Adrenal gland (tissue), 12 donors: ENCODE data around the gene HES6. TPM values are rescaled to one million over a fixed set of nuclear protein-coding genes. Genes with fewer than 3 reads are reported as not detected.

ENCODE experiments used
- DNase-seq, 7 donors: peaks; one replicate each; pipeline ENCODE4 v3.0.0-alpha.2; 2019 to 2020
- H3K27ac ChIP-seq, 5 donors: fragments of 200-600 bp; sonication (generic) in 4 of 5; 1 replicate in 3 of 5; 2 replicates in 2 of 5; pipeline versions ENCODE4 v1.5.1 to v1.8.0; 2016 to 2020; ENCODE audit warnings: mild to moderate bottlenecking in 1 of 5
- H3K27me3 ChIP-seq: fragments of 200-600 bp; 2 replicates; pipeline ENCODE4 v1.8.0; 2021
- H3K36me3 ChIP-seq, 2 donors: fragments of 200-600 bp; replicated peaks in 1 of 2; 1 replicate in 1 of 2; 2 replicates in 1 of 2; pipeline versions ENCODE4 v1.5.1 to v1.8.0; 2018 to 2022
- H3K4me1 ChIP-seq, 2 donors: fragments of 200-600 bp; replicated peaks in 1 of 2; 1 replicate in 1 of 2; 2 replicates in 1 of 2; pipeline versions ENCODE4 v1.5.1 to v1.8.0; 2018 to 2021
- H3K4me3 ChIP-seq, 4 donors: fragments of 200-600 bp; sonication (generic) in 3 of 4; one replicate each; pipeline ENCODE4 v1.5.1; 2016 to 2018
- H3K9me3 ChIP-seq, 3 donors: fragments of 200-600 bp; sonication (generic) in 1 of 3; replicated peaks in 1 of 3; 1 replicate in 2 of 3; 2 replicates in 1 of 3; pipeline versions ENCODE4 v1.5.1 to v1.8.0; 2016 to 2021
- POLR2A ChIP-seq, 2 donors: fragments of 450-650 bp; IDR thresholded peaks; one replicate each; pipeline ENCODE4 v1.6.1; 2017; ENCODE audit warnings: antibody characterized with exemption in 2 of 2, mild to moderate bottlenecking in 2 of 2, moderate library complexity in 1 of 2
- WGBS, 4 donors: extraction: QIAGEN DNeasy Blood & Tissue Kit in 2 of 4; methylation state at CpG; one replicate each; pipeline versions ENCODE4 v1.1.5 to v1.1.7; 2013 to 2017; 5-methylcytosine and 5-hydroxymethylcytosine counted together
- intact Hi-C, 2 donors: fragments of 100-400 bp; cut with DNase I; formaldehyde crosslinking; loops; one replicate each; pipeline versions ENCODE4 v1.14.1 to v1.15.0; 2022 to 2023
- polyA plus RNA-seq, 3 donors: library from polyadenylated mRNA; stranded (reverse); fragments of 200-250 nt in 2 of 3; fragments of 350-450 nt in 1 of 3; fragmentation: Illumina TruSeq in 1 of 3; extraction: RNeasy Lipid Tissue Mini Kit (QIAGEN cat#74804) in 1 of 3; gene quantifications; one replicate each; pipeline ENCODE4 v1.2.3, GENCODE V29; 2013 to 2014
- total RNA-seq, 9 donors: library from RNA; depleted of rRNA in 4 of 9; stranded (reverse); fragments of >200 nt in 4 of 9; fragments of 120-200 nt in 1 of 9; fragmentation: NEBNext Ultra II Directional in 1 of 9; extraction: Animal tissue kit (Norgen Biotek cat#: 25700) in 1 of 9; gene quantifications; one replicate each; pipeline versions ENCODE4 v1.1.0 to v1.2.4, GENCODE V29; 2013 to 2023
- TF ChIP-seq, protein P1 (sequence below), 6 experiments: fragments of 450-650 bp in 4 of 6; fragments of 200-600 bp in 2 of 6; sonication (generic) in 1 of 6; IDR thresholded peaks; 1 replicate in 5 of 6; 2 replicates in 1 of 6; pipeline versions ENCODE4 v1.5.1 to v1.8.0; 2016 to 2021; ENCODE audit warnings: antibody characterized with exemption in 6 of 6, mild to moderate bottlenecking in 2 of 6, moderate library complexity in 1 of 6
- donor health status: healthy with polysubstance abuse.
- donor health status: Bipolar disorder and iron deficiency.
- donor health status: DM: yes; HTN: yes; CAD: no.
- donor health status: DM: no; HTN: no; CAD: no.
- donor health status: DM: no; HTN: no; CAD: no.
- donor health status: DM: yes; HTN: yes; CAD: no.

HES6 gene
- total and polyA plus RNA-seq, 12 donors, result 4.3 to 21.6 (median 11.0) TPM

DNA sequence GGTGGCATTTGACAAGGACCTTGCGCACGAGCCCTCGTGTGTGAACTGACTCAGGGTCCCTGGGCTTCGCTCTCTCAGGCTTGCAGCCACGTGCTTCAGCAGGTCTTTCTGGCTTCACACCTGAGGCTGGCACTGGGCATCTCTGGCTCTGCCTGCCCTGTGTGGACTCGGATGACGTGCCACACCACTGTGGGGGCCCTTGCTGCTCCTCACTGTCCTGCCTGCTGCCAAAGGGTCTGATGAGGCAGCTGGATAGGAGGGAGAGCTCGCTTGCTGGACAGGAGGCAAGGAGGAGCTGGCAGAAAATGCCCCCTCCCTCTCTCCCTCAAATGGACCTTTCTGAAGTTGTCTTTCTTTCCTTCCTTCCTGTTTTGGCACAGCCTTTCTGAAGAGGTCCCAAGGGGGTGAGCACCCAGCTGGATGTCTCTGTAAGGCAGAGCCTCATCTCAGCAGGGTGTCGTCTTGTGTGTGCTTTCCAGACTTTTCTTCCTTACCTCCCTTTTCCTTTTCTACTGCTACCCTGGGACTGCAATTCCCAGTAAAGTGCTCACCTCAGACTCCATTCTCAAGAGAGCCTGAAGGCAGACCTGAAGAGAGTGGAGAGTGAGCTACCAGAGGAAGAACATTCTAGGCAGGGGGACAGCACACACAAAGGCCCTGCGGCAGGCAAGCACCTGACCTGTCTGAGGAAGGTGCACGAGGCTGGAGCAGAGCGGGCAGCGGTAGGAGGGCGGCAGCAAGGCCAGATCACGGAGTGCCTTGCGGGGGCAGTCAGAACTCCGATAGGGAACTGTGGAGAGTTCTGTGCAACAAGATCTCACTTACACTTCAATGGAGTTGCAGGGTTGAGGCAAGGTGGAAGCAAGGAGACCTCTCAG lies 43.3 kb upstream of the HES6 start:
- intact Hi-C loops, result no loop called here
- H3K27ac ChIP-seq, result no peak overlapping the region
- H3K4me3 ChIP-seq, result no peak overlapping the region
- no peaks in the 10 kb centered on the region for H3K9me3 ChIP-seq
- TF ChIP-seq, protein P1, sequence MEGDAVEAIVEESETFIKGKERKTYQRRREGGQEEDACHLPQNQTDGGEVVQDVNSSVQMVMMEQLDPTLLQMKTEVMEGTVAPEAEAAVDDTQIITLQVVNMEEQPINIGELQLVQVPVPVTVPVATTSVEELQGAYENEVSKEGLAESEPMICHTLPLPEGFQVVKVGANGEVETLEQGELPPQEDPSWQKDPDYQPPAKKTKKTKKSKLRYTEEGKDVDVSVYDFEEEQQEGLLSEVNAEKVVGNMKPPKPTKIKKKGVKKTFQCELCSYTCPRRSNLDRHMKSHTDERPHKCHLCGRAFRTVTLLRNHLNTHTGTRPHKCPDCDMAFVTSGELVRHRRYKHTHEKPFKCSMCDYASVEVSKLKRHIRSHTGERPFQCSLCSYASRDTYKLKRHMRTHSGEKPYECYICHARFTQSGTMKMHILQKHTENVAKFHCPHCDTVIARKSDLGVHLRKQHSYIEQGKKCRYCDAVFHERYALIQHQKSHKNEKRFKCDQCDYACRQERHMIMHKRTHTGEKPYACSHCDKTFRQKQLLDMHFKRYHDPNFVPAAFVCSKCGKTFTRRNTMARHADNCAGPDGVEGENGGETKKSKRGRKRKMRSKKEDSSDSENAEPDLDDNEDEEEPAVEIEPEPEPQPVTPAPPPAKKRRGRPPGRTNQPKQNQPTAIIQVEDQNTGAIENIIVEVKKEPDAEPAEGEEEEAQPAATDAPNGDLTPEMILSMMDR (IDR thresholded peaks at IDR 0.05), result no peak
- no peak for TF ChIP-seq POLR2A (IDR thresholded peaks at IDR 0.05)
- peaks cover 22 to 30% of the 10 kb centered on the region in 2 donors for H3K4me1 ChIP-seq
- no peaks in the 10 kb centered on the region for H3K36me3 ChIP-seq
- no peak for DNase-seq
- no peaks in the 10 kb centered on the region for H3K27me3 ChIP-seq
- 92 to 95% (median 94%) methylated on average over 15 to 17 of the region's 17 CpGs for WGBS, 4 donors

DNA sequence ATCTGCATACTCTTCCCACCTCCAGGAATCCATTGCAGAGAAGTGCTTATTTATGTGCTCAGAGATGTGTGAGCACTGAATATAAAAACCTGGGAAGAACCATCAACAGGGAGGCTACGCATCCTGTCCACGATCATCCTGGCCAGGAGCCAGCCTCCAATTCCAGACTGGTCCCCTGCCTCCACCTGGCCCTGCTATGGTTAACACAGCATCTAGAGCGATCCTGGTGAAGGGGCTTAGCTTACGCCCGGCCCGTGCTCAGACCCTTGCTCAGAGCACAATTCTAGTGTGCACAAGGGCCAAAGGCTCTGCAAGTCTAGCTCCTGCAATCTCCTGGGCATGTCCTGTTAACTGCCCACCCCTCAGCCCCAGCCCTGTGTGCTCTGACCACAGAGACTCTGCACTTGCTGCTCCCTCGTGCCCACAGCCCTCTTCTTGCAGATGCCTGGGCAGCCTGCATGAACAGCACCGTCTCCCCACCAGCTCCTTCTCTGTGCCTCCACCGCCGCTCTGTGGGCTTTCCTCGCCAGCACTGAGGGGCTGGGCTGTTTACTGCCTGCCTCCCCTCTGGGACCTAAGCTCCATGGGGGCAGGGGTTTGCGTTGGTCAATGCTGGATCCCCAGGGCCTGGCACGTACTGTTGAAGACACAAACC lies 42.1 kb upstream of the HES6 start:
- no peak for DNase-seq
- WGBS, 4 donors, result 88 to 94% (median 93%) methylated on average over 9 to 13 of the region's 13 CpGs
- Histone ChIP-seq H3K4me3 (no peak overlapping the region), H3K9me3 (no peaks in the 10 kb centered on the region), H3K27me3 (no peaks in the 10 kb centered on the region), H3K4me1 (peaks cover 11 to 18% of the 10 kb centered on the region in 2 donors), H3K27ac (no peak overlapping the region), H3K36me3 (peaks cover 0 to under 1% of the 10 kb centered on the region in 2 donors)
- TF ChIP-seq, protein P1 (IDR thresholded peaks at IDR 0.05), result no peak
- no peak for TF ChIP-seq POLR2A (IDR thresholded peaks at IDR 0.05)
- intact Hi-C loops, result no loop called here

DNA sequence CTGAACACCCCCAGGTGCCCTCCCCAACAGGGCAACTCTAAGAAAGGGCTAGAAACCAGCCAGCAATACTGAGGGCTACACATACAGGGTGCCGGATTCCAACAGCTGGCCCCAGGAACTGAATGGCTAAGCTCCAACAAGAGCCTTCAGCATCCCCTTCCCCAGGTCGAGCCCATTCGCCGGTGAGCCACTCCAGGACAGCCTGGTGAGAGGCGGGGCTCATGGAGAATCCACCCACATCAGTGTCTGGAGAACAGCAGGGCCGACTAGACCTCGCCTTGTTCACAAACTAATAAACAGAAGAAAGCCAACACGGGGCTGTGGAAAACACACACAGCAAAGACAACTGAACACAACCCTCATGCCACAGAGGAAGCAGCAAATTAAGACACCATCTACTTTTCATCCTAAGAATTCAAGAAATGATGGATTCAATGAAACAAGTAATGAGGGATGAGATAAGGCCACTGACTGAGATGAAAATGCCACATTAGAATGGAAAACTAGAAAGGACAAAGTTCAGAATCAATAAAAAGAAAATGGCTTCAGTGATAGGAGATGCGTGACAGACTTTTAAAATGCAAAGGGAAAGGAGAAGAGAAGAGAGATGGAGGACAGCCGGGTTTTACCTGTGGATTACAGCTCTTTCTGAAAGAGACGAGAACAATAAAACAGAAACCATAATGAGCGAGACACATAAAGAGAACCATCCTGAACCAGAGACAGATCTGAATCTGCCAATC lies 40.4 kb upstream of the HES6 start:
- H3K27me3 ChIP-seq, result no peaks in the 10 kb centered on the region
- peaks cover 0 to 1% of the 10 kb centered on the region in 2 donors for H3K4me1 ChIP-seq
- no peak overlapping the region for H3K4me3 ChIP-seq
- peaks cover 0 to 8% of the 10 kb centered on the region in 2 donors for H3K36me3 ChIP-seq
- 93 to 99% (median 95%) methylated on average over 11 to 12 of the region's 12 CpGs for WGBS, 4 donors
- no peaks in the 10 kb centered on the region for H3K9me3 ChIP-seq
- no peak for DNase-seq
- TF ChIP-seq, protein P1 (IDR thresholded peaks at IDR 0.05), result no peak
- no peak for TF ChIP-seq POLR2A (IDR thresholded peaks at IDR 0.05)
- H3K27ac ChIP-seq, result no peak overlapping the region
- intact Hi-C loops, result no loop called here

DNA sequence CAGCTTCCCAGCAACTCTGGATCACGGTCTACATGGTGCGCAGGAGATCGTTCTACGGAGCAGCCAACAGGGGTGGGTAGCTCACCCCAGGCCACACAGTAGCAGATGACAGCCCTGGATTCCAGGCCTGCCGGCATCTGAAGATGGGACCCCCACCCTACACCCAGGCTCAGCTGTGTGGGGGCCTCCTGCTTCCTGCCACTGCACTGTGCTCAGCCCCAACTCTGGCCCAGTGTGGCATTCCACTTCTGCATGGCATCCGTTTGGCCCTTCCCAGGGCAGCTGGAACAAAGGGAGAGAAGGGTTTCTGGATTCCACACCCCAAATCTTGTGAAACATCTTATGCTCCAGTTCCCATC lies 39.5 kb upstream of the HES6 start:
- H3K4me3 ChIP-seq, result no peak overlapping the region
- H3K36me3 ChIP-seq, result peaks cover 0 to 10% of the 10 kb centered on the region in 2 donors
- intact Hi-C loops, result no loop called here
- 87 to 97% (median 89%) methylated on average over 1 to 6 of the region's 6 CpGs for WGBS, 4 donors
- no peak for DNase-seq
- no peaks in the 10 kb centered on the region for H3K9me3 ChIP-seq
- no peaks in the 10 kb centered on the region for H3K4me1 ChIP-seq
- no peak overlapping the region for H3K27ac ChIP-seq
- TF ChIP-seq, protein P1 (IDR thresholded peaks at IDR 0.05), result no peak
- TF ChIP-seq POLR2A (IDR thresholded peaks at IDR 0.05), result no peak
- H3K27me3 ChIP-seq, result no peaks in the 10 kb centered on the region
